Gastroesophageal sphincter (tissue), 3 donors: ENCODE data around the gene LARGE1.

Source experiments
- POLR2A ChIP-seq, 2 donors: fragments of 450-650 bp; IDR thresholded peaks; one replicate each; pipeline ENCODE4 v1.6.1; 2017; ENCODE audit warnings: antibody characterized with exemption in 2 of 2, mild to moderate bottlenecking in 2 of 2, moderate library complexity in 1 of 2
- TF ChIP-seq, protein P1 (sequence below), 4 experiments: fragments of 200-600 bp in 2 of 4; fragments of 450-650 bp in 2 of 4; sonication (generic) in 1 of 4; IDR thresholded peaks; one replicate each; pipeline ENCODE4 v1.5.1; 2017 to 2019; ENCODE audit warnings: antibody characterized with exemption in 4 of 4, mild to moderate bottlenecking in 2 of 4, moderate library complexity in 2 of 4

GRCh38 chr22:33678523-33678922, 241.8 kb downstream of the LARGE1 start:
- TF ChIP-seq, protein P1, sequence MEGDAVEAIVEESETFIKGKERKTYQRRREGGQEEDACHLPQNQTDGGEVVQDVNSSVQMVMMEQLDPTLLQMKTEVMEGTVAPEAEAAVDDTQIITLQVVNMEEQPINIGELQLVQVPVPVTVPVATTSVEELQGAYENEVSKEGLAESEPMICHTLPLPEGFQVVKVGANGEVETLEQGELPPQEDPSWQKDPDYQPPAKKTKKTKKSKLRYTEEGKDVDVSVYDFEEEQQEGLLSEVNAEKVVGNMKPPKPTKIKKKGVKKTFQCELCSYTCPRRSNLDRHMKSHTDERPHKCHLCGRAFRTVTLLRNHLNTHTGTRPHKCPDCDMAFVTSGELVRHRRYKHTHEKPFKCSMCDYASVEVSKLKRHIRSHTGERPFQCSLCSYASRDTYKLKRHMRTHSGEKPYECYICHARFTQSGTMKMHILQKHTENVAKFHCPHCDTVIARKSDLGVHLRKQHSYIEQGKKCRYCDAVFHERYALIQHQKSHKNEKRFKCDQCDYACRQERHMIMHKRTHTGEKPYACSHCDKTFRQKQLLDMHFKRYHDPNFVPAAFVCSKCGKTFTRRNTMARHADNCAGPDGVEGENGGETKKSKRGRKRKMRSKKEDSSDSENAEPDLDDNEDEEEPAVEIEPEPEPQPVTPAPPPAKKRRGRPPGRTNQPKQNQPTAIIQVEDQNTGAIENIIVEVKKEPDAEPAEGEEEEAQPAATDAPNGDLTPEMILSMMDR (IDR thresholded peaks at IDR 0.05): no peak
- TF ChIP-seq POLR2A (IDR thresholded peaks at IDR 0.05): no peak
